ENCODE measurements around the gene PIP5K1A. TPM values are rescaled to one million over a fixed set of nuclear protein-coding genes. Genes with fewer than 3 reads are reported as not detected.
A peak's percentile ranks its signal among the peaks of the same experiment; 100 is the strongest.

The PIP5K1A gene
- total RNA-seq, 4 donors from 2014 or later: 31.5 to 94.2 (median 59.4) TPM

DNA sequence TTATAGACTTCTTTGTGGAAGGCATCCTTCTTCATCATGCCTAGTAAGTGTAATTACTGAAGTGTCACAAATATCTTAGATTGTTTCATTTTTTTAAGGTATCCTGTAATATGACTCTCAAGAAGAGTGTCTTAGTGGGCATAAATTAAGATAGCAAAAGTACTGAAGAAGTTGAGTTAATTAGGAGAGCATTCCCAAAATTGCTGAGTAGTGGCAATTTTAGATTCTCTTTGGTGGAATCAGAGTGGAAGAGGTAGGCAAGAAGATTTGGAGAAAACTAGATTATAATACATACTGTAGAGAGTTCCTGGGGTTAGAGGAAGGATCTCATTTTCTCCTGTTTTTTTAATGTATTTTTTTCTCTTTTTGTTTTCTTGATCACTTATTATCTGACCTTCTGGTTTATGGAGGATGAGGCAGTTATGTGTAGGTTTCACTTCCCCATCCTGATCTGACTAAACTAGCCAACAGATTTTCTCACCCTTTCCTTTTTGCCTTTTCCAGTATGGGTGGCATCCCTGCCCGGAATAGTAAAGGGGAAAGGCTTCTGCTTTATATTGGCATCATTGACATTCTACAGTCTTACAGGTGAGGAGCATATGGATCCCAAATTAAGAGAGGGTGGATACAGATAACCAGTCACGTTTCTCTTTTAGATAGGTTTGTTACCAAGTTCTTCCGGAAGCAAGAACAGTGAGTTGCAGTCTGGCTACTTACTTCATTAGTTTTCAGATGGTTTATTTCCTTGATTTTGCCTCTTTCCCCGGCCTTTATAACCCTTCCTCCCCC, 39.5 kb downstream of the PIP5K1A start:
- TF ChIP-seq CTCF (IDR thresholded peaks at IDR 0.05): no peak
- DNase-seq (ENCODE audit: low spot score): no peak
- ATAC-seq (ENCODE audit: low FRiP score): no peak

DNA sequence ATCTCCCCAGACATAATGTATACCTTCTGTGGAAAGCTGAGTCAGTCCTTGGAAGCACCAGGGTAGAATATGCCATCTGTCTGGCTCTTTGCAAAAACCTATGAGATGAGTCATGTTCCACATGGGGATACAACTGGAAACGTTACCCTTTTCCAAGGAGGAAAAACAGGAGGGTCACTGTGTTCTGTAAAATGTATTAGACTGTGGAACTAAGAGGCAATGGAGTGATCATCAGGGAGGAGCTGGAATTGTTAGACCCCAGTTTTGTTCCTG, 40.1 kb downstream of the PIP5K1A start:
- no peak for ATAC-seq (ENCODE audit: low FRiP score)
- TF ChIP-seq CTCF (IDR thresholded peaks at IDR 0.05): no peak
- DNase-seq (ENCODE audit: low spot score): no peak

DNA sequence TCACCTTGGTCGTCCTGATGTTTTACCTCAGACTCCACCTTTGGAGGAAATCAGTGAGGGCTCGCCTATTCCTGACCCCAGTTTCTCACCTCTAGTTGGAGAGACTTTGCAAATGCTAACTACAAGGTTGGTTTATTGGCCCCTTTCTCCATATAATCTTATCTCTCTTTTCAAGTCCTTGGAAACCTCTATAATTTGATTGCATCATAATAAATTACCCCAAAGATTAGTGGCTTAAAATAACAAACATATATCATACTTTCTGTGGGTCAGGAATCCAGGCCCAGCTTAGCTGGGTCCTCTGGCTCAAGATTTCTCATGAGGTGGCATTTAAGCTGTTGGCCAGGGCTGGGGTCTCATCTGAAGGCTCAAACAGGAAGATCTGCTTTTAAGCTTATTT, 44.1 kb downstream of the PIP5K1A start:
- ATAC-seq (ENCODE audit: low FRiP score): no peak
- no peak for TF ChIP-seq CTCF (IDR thresholded peaks at IDR 0.05)
- no peak for DNase-seq (ENCODE audit: low spot score)

DNA sequence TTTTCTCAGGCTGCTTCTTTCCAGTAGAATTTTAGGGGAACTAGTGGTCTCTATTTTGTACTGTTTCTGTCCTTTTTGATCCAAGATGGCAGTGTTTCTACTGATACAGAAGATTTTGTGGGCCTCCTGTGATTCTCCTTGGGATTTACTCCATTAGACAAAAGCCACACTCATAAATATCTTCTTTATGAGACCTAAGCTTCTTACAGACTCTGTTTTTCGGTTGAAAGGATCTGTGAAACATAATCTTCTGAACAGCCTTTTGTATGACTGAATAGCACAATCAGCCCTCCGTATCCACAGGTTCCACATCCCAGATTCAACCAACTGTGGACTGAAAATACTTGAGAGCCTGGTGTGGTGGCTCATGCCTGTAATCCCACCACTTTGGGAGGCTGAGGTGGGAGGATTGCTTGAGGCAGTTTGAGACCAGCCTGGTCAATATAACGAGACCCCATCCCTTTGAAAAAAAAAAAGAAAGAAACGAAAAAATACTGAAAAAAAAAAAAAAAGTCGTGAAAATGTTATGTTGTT, 45.4 kb downstream of the PIP5K1A start:
- no peak for ATAC-seq (ENCODE audit: low FRiP score)
- no peak for DNase-seq (ENCODE audit: low spot score)
- TF ChIP-seq CTCF (IDR thresholded peaks at IDR 0.05): no peak

GRCh38 chr1:151246786-151247185, 48.4 kb downstream of the PIP5K1A start:
- DNase-seq (ENCODE audit: low spot score) (no peak), ATAC-seq (ENCODE audit: low FRiP score) (no peak)
- no peak for TF ChIP-seq CTCF (IDR thresholded peaks at IDR 0.05)

DNA sequence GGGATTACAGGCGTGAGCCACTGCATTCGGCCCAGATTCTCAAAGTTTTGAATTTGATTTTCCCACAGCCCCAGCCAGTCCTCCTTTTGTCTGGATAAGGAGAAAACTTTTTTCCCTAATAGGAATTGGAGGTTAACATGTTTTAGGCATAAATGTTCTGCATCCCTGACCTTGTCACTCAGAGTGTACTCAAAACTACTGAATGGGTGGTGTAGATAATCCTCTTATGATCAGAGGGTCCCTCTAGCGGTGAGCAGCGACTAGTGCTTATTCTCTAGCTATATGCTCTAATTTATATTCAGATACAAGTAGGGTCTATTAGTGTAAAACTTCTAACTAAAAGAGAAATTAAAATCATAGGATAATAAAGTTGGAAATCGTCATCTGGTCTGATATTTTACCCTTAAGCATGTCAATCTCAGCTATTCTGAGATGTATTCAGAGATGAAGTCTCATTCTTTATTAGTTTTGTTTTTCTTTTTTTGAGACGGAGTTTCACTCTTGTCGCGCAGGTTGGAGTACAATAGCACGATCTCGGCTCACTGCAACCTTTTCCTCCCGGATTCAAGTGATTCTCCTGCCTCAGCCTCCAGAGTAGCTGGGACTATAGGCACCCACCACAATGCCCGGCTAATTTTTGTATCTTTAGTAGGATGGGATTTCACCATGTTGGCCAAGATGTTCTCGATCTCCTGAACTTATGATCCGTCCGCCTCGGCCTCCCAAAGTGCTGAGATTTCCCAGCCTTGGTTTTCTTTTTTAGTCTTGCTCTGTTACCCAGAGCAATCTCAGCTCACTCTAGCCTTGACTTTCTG, 53.5 kb downstream of the PIP5K1A start:
- TF ChIP-seq CTCF (IDR thresholded peaks at IDR 0.05): no peak
- ATAC-seq (ENCODE audit: low FRiP score) (no peak), DNase-seq (ENCODE audit: low spot score) (peak; percentile 61)
